DOHH2 (cell line): Measurements from ENCODE around the gene EPHB1.

Experiments used
- EZH2phosphoT487 ChIP-seq: fragments of 200-600 bp; sonication (generic); IDR thresholded peaks from 2 replicates; pipeline ENCODE4 v1.6.1; 2017; ENCODE audit warnings: borderline replicate concordance, mild to moderate bottlenecking, antibody characterized with exemption, low read length, moderate library complexity, mixed read lengths
- TF ChIP-seq, protein P1 (sequence below): fragments of 200-600 bp; sonication (generic); IDR thresholded peaks from one replicate; pipeline ENCODE4 v1.5.1; 2014; ENCODE audit warnings: antibody characterized with exemption, mild to moderate bottlenecking, low read depth, low read length; ENCODE audit not compliant: poor library complexity, severe bottlenecking

DNA sequence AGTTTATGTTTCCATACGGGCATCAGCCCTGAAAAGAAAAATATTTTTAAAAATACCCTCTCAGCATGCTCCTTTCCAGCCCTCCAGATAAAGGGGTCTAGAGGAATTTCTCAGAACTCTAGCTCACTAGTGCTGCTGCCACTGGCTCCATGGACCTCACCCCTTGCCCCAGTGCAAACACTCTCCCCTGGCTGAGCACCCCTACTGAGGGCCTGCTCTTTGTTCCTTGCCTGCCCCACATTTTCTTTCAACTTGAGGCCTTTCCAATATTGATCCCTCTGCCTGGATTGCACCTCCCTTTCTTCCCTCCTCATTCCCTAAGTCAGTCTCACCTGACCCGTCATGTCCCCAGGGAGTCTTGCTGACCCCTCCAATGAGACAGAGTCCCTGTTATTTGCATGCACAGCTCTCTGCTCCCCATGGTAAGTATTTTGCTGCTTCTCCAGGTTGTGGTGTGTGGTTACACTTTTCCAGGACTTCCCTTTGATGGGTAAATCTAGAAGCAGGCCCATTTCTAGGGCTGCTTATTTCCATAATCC is 196.5 kb downstream of the EPHB1 start:
- no peak for TF ChIP-seq EZH2phosphoT487
- TF ChIP-seq, protein P1, sequence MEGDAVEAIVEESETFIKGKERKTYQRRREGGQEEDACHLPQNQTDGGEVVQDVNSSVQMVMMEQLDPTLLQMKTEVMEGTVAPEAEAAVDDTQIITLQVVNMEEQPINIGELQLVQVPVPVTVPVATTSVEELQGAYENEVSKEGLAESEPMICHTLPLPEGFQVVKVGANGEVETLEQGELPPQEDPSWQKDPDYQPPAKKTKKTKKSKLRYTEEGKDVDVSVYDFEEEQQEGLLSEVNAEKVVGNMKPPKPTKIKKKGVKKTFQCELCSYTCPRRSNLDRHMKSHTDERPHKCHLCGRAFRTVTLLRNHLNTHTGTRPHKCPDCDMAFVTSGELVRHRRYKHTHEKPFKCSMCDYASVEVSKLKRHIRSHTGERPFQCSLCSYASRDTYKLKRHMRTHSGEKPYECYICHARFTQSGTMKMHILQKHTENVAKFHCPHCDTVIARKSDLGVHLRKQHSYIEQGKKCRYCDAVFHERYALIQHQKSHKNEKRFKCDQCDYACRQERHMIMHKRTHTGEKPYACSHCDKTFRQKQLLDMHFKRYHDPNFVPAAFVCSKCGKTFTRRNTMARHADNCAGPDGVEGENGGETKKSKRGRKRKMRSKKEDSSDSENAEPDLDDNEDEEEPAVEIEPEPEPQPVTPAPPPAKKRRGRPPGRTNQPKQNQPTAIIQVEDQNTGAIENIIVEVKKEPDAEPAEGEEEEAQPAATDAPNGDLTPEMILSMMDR: no peak
